HG03095 (cell line): ENCODE data around the gene PNKD.
A peak's percentile ranks its signal among the peaks of the same experiment; 100 is the strongest.
"Not testable (repeated sequence)": the region's sequence is repeated elsewhere in the genome, so short reads cannot be mapped to it uniquely, and the experiment has no call there.

Experiments
- ATAC-seq: cut with Tn5 transposase; IDR thresholded peaks from one replicate; pipeline ENCODE4 v1.9.1; 2021; ENCODE audit warnings: moderate library complexity; ENCODE audit not compliant: unreplicated experiment

The PNKD gene

DNA sequence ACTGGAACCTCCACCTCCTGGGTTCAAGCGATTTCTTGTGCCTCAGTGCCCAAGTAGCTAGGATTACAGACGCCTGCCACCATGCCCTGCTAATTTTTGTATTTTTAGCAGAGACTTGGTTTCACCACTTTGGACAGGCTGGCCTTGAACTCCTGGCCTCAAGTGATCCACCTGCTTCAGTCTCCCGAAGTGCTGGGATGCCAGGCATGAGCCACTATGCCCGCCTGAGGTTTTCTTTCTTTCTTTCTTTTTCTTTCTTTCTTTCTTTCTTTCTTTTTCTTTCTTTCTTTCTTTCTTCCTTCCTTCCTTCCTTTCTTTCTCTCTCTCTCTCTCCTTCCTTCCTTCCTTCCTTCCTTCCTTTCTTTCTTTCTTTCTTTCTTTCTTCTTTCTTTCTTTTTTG, 44.4 kb downstream of the PNKD start:
- not testable (repeated sequence) for ATAC-seq

DNA sequence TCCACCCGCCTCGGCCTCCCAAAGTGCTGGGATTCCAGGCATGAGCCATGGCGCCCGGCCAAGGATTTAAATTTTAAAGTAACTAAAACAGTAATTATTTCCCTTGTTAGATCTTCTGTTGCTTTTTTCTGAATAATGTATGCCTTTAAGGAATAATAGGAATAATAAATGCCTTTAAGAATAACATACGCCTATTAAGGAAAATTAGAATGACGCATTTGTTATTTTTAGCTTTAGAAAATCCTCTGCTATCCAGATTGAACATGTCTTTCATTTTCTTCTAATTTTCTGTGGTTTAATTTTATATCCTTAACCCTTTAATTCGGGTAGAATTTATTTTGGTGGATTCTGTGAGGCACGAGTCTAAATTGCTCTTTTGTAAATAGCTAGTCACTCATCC, 45.1 kb downstream of the PNKD start:
- ATAC-seq = no peak

DNA sequence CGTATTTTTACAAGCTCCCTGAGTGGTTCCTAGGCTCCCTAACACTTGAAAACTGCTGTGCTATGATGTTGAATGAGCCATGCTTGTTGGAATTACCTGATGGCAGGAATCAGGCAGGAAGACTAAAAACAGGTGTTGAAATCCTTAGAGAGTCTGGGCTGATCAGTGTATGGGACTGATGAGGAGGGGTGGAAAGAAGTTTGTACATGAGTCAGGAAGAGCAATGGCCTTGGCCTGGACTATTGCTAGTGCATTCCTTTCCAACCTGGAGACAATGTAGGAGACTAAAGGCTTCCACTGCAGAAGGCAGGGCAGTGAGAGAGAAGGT, 46.9 kb downstream of the PNKD start:
- no peak for ATAC-seq

- no peak for ATAC-seq
Observed at GRCh38 chr2:218317835-218318234, 47.5 kb downstream of the PNKD start.

GRCh38 chr2:218318241-218318640, 47.9 kb downstream of the PNKD start:
- no peak for ATAC-seq

DNA sequence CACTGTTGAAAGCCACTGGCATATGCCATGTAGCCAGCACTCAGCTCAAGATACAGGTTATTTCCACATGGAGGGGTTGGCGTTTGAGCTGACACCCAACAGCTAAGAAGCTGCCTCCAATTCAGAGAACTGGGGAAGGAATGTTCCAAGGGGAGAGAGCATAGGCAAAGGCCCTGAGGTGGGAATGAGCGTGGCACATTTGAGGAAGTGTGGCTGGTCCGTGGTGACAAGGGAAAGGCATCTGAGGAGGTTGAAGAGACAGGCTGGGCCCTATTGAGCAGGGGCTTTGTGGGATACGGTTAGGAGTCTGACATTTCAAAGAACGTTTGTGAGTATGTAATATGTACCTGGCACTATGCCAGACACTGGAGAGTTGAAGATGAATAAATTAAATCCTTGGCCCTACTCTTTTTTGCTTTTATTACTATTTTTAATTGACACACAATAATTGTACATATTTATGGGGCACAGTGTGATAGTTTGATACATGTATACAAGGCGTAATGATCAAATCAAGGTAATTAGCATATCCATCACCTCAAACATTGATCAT, 49.6 kb downstream of the PNKD start:
- no peak for ATAC-seq

DNA sequence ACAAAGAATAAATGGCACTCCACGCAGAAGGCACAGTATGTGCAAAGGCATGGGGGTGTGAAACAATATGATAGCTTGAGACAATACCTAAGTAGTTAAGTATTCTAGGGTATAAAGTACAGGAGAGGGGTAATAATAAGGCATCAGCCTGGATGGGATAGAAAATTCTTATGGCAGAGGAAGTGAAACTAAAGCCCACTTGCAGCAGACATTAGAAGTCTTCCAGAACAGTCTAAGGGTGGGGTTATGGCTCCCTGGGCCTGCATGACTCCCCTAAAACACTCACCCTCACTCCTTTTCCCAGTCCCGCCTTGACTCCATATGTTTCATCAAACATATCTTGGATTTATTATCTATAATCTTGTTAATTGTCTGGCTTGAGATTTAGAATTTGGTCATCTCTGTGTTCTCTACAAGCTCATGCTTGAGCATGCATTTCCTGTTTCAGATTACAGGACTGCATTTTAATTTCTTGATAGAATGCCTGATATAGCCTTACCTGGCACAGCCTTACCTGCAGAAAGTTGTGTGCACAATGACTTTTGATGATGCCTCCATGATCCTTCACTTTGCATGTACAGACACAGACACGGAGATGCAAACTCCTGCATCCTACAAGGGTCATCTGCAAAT, 50.5 kb downstream of the PNKD start:
- no peak for ATAC-seq

GRCh38 chr2:218322768-218323525, 52.6 kb downstream of the PNKD start:
- peak; percentile 64 for ATAC-seq

DNA sequence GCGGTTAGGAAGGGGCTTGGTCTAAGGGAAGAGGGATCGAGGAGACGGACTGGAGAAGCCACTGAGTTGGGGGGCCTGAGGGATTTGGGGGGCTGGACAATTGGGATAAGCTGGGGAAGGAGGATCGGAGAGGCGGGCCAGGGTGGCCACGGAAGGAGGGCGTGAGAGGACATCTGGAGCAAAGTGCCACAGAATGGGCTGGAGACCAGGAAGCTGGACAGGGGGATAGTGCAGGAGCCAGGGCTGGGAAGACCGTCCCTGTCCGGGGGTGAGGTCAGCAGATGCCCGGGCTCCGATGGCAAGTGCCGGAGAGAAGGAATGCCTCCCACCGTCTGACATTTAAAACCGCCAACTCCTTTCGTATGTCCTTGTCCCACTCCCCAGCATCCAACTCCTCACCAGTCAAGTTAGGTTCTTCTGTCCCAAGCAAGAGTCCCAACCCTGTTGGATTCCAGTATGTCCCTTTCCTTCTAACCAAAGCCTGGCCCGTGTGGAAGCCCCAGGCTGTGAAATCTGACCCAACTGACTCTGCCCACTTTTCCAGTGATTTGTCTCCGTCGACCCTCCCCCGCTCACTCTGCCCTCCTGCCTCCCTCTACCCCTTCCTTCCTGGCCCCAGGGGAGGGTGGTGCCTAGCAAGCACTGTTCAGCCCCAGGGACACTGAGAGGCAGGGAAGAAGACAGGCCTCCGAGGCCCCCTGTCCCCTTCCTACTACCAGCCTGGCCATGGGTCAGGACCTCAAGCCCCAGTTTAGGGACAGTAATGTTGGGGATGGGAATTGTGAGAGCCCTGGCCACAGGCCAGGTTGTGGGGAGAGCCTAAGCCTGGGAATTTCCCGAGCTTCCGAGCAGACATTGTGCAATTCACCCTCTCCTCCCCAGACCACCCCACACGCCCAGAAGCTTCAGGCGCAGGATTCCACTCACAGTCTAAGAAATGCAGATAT, 53.5 kb downstream of the PNKD start:
- no peak for ATAC-seq

DNA sequence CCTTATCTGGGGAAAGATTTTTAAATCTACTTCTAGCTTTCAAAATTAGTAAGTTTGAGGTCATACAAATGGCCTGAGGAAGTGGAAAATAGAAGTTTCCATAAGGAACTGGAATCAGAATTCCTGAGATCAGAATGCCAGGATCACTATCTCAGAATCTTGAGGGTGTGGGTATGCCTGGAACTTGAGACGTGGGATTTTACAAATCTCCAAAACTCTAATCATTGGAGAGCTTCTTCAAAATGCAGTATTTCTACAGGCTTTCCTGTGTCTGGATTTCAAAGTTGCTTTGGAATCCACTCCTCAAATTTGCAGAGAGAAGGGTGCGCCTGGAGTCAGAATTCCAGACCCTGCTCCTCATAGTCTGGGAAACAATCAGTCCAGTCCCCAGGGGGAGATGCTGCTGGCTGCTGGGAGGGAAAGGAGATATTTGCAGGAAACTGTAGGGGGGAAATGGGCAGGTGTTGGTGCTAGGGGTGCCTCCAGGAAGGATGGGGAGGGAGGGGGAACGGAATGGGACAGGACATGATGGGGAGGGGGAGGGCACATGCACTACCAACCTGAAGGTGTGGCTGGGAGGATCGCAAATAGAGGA, 55.3 kb downstream of the PNKD start:
- ATAC-seq = no peak

DNA sequence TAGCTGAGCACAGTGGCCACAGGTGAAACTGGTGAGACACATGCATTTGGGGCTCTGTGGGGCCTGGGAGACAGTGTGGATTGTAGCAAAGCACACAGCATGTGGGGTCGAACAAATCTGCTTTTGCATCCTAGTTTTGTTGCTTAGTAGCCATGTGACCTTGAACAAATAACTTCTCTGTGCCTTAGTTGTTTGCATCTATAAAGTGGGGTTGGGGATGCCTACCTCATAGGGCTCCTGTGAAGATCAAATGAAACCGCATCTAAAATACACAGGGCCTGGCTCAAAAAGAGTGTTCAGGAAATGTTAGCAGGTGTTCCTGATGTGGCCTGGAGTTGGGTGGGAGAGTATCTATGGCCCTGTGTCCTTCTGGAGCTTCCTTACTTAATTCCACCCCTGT, 56.0 kb downstream of the PNKD start:
- ATAC-seq = no peak

DNA sequence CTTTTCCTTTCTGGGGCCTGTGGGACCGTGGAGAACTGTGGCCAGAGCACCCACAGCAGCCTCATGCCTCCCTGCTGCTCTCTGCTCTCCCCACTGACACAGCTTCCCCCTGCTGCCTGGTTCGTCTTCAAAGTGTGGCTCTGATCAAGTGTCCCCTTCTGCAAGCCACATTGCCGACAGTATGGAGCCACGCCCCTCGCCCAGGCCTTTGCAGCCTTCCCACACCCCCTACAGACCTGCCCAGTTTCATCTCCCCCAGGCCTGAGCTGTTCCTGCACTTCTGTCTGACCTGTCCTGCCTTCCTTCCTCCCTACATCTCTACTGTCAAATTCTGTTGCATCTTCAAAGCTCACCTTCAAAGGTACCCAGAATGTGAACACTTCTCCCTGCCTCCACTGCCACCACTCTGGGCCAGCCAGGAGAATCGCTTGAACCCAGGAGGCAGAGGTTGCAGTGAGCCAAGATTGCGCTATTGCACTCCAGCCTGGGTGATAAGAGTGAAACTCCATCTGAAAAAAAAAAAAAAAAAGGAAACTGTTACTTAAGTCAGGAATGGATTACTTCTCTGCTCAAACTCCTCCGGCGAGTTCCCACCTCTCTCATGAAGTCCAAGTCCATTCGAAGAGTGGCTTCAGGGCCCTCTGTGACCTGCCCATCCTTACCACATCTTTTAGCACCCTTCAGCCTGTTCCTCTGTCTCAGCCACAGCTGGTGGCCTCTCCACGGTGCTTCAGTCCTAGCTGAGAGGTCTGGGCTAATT, 57.3 kb downstream of the PNKD start:
- ATAC-seq = no peak

DNA sequence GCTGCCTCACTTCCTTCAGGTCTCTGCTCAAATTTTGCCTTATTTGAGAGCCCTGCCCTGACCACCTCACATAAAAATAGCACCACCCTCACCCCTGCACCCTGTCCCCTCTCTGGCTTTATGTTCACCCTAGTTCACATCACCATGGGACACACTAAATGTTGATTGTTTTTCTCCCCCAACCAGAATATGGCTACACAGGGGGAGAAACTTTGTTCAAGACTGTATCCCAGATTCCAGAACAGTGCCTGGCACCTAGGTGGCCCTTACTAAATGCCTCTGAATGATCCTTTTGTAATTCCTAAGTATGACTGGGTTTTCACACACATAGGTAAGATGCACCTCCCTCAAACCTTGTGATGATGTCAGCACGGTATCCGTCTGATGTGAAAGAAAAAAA, 58.0 kb downstream of the PNKD start:
- ATAC-seq = no peak

GRCh38 chr2:218329027-218329825, 58.9 kb downstream of the PNKD start:
- peak; percentile 41 for ATAC-seq

GRCh38 chr2:218329826-218330593, 59.7 kb downstream of the PNKD start:
- peak; percentile 39 for ATAC-seq

DNA sequence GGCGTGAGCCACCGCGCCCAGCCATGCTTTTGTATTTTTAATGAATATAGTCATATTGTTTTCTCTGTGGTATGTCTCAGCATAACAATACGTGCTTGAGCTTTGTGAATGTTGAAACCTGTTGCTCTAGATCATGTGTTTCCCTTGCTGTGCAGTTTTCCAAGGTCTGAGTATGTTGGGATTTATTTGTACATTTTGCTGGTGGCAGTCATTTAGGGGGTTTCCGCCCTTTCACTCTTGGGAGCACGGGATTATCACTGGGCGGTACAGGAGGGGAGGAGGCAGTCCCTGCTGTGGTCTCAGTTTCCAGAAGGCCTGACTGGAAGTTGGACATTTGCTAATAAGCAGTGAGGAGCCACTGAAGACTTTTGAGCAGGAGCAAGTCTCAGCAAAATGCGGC, 61.4 kb downstream of the PNKD start:
- no peak for ATAC-seq

DNA sequence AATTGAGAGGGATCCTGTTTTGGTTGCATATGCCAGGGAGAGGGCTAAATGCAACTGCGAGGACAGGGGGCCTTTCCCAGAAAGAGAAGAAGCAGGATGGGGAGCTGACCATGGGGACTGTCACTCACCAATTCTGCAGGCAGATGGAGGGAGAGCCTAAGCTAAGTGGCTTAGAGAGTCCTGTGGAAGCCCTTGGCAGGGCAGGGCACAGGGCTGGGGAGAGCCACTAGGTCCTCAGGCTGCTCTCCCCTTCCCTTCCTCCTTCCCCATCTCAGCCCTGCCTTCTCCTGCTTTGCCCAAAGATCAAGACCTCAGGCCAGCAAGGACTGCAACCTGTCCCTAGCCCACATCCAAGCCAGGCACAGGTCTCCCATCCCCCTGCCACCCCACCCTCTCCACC, 62.0 kb downstream of the PNKD start:
- ATAC-seq = no peak

DNA sequence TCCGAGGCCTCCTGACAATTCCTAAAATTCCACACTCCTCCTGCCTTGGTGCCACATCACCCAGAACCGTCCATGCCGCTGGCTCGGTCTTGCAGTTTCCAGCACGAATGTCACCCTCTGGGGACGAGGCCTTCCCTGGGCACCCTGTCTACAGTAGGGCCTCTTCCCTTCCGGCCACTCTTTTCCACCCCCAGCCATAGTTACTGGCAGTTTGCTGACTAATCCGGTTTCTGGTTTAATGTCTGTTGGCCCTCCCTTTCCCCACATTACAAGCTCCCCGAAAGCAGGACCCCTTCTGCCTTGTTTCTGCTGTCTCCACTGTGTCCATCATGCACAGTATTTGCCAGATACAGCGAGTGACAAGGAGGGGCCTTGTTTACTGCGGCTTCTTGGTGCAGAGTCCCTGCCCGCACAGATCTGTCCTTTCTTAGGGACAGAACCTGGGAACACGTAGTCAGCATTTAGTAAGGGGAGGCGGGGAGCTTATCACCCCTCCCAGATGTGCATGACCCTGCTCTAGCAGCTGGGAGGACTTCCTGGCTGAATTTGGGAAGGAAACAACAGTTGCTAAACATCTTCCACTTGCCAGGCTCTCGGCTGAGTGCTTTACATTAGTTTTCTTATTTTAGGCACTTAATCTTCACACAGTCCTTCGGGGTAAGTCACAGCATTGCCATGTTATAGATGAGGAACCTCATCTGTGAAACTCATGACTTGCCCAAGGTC, 62.8 kb downstream of the PNKD start:
- no peak for ATAC-seq
